Heart right ventricle (tissue), 16 donors: ENCODE data around the gene TANGO2. TPM values are rescaled to one million over a fixed set of nuclear protein-coding genes. Genes with fewer than 3 reads are reported as not detected.
A peak's percentile ranks its signal among the peaks of the same experiment; 100 is the strongest.

Source experiments
- ATAC-seq, 8 donors: fragments of 200-7000 bp; cut with Tn5 transposase; one replicate each; pipeline ENCODE4 v1.9.1; 2020; ENCODE audit warnings: mild to moderate bottlenecking in 8 of 8, moderate library complexity in 8 of 8, moderate number of reproducible peaks in 1 of 8
- DNase-seq, 2 donors: peaks; one replicate each; pipeline ENCODE4 v3.0.0-alpha.2; 2020
- H3K27ac ChIP-seq, 10 donors: fragments of 200-600 bp; sonication (generic) in 2 of 10; one replicate each; pipeline versions ENCODE4 v1.5.0 to v1.8.0; 2020 to 2022; ENCODE audit warnings: mild to moderate bottlenecking in 3 of 10
- H3K27me3 ChIP-seq, 7 donors: fragments of 200-600 bp; one replicate each; pipeline ENCODE4 v1.8.0; 2021 to 2022; ENCODE audit warnings: mild to moderate bottlenecking in 2 of 7
- H3K36me3 ChIP-seq, 9 donors: fragments of 200-600 bp; sonication (generic) in 1 of 9; one replicate each; pipeline versions ENCODE4 v1.5.0 to v1.8.0; 2020 to 2022; ENCODE audit warnings: mild to moderate bottlenecking in 2 of 9
- H3K4me1 ChIP-seq, 9 donors: fragments of 200-600 bp; sonication (generic) in 1 of 9; one replicate each; pipeline versions ENCODE4 v1.5.0 to v1.8.0; 2020 to 2022; ENCODE audit warnings: mild to moderate bottlenecking in 4 of 9
- H3K4me3 ChIP-seq, 10 donors: fragments of 200-600 bp; sonication (generic) in 2 of 10; one replicate each; pipeline versions ENCODE4 v1.5.0 to v1.8.0; 2020 to 2022; ENCODE audit warnings: mild to moderate bottlenecking in 7 of 10, moderate library complexity in 2 of 10
- H3K9me3 ChIP-seq, 11 donors: fragments of 200-600 bp in 10 of 11; sonication (generic) in 2 of 11; one replicate each; pipeline versions ENCODE4 v1.5.0 to v1.8.0; 2013 to 2022; ENCODE audit warnings: mild to moderate bottlenecking in 2 of 11, control low read depth in 1 of 11, moderate library complexity in 1 of 11
- WGBS, 2 donors: extraction: QIAGEN DNeasy Blood & Tissue Kit; methylation state at CpG; one replicate each; pipeline ENCODE4 v1.1.7; 2013; ENCODE audit warnings: inconsistent platforms in 1 of 2; 5-methylcytosine and 5-hydroxymethylcytosine counted together
- intact Hi-C, 10 donors: fragments of 100-400 bp; cut with DNase I; formaldehyde crosslinking; loops; one replicate each; pipeline versions ENCODE4 v1.11.1 to v1.14.2; 2022
- polyA plus RNA-seq, 2 donors: library from polyadenylated mRNA; stranded (reverse); fragments of 200-250 nt; gene quantifications; one replicate each; pipeline ENCODE4 v1.2.3, GENCODE V29; 2013
- total RNA-seq, 10 donors: library from RNA; stranded (reverse); fragmentation: NEBNext Ultra II Directional in 3 of 10; extraction: Animal tissue kit (Norgen Biotek cat#: 25700) in 3 of 10; gene quantifications; one replicate each; pipeline versions ENCODE4 v1.2.1 to v1.2.4, GENCODE V29; 2021 to 2023
- TF ChIP-seq, protein P1 (sequence below), 9 donors: fragments of 200-600 bp; sonication (generic) in 2 of 9; IDR thresholded peaks; one replicate each; pipeline versions ENCODE4 v1.5.0 to v1.8.0; 2021 to 2022; ENCODE audit warnings: antibody characterized with exemption in 9 of 9, mild to moderate bottlenecking in 5 of 9, moderate library complexity in 1 of 9
- donor health status: Arrhythmogenic right ventricular cardiomyopathy.
- donor health status: ischemic (EF 13 %, LVEDD 7.1; RV severe dilation, severe dysfunction).
- donor health status: healthy with polysubstance abuse.
- donor health status: DM: no; HTN: yes; CAD: no.
- donor health status: DM: no; HTN: no; CAD: no.
- donor health status: ischemic (EF 25% LVEDD 6.9; RV normal size, moderate dysfunction).
- donor health status: ischemic (EF 25% LVEDD 5.7; RV mildly dilated, moderate dysfunction).
- donor health status: healthy.
- donor health status: DM: yes; HTN: yes; CAD: no.
- donor health status: Ischemic cardiomyopathy.
- donor health status: ischemic (EF 35%, LVEDD 5.7; RV mildly dilated, moderate dysfunction).
- donor health status: nonischemic (EF 11% LVEDD 7.7; RV severe dilation, severe dysfunction).
- donor health status: DM: yes; HTN: yes; CAD: no.
- donor health status: PGD.
- donor health status: ischemic (EF 29% LVEDD 5.4; RV normal size, mild dysfunction).
- donor health status: nonischemic (EF 23%, LVEDD 6.1; RV moderate dilation, normal function).

Gene TANGO2
- total and polyA plus RNA-seq, 12 donors, result 34.1 to 139 (median 81.0) TPM

- ATAC-seq, result no peak
Observed at GRCh38 chr22:19974935-19975706, 45.8 kb upstream of the TANGO2 start.

GRCh38 chr22:19975707-19976035 lies 45.2 kb upstream of the TANGO2 start:
- no peak for DNase-seq
- 88 to 92% methylated on average over 4 of the region's 4 CpGs for WGBS, 2 donors
- intact Hi-C loops, result loop anchor here in 1 of 10 donors (10.0 kb wide), 1 partner anchor 149 kb away; no protein-coding TSS in a partner anchor
- peaks cover 0 to 24% (median 6%) of the 10 kb centered on the region in 9 donors for H3K4me1 ChIP-seq
- peaks cover 0 to 84% (median 31%) of the 10 kb centered on the region in 9 donors for H3K36me3 ChIP-seq
- ATAC-seq, result no peak
- H3K27ac ChIP-seq, result no peak overlapping the region
- TF ChIP-seq, protein P1, sequence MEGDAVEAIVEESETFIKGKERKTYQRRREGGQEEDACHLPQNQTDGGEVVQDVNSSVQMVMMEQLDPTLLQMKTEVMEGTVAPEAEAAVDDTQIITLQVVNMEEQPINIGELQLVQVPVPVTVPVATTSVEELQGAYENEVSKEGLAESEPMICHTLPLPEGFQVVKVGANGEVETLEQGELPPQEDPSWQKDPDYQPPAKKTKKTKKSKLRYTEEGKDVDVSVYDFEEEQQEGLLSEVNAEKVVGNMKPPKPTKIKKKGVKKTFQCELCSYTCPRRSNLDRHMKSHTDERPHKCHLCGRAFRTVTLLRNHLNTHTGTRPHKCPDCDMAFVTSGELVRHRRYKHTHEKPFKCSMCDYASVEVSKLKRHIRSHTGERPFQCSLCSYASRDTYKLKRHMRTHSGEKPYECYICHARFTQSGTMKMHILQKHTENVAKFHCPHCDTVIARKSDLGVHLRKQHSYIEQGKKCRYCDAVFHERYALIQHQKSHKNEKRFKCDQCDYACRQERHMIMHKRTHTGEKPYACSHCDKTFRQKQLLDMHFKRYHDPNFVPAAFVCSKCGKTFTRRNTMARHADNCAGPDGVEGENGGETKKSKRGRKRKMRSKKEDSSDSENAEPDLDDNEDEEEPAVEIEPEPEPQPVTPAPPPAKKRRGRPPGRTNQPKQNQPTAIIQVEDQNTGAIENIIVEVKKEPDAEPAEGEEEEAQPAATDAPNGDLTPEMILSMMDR (IDR thresholded peaks at IDR 0.05), result no peak
- H3K4me3 ChIP-seq, result no peak overlapping the region
- no peaks in the 10 kb centered on the region for H3K9me3 ChIP-seq
- no peaks in the 10 kb centered on the region for H3K27me3 ChIP-seq

More at GRCh38 chr22:19974935-19975706, 45.8 kb upstream of the TANGO2 start:
- Histone ChIP-seq H3K27me3 (no peaks in the 10 kb centered on the region), H3K4me3 (no peak overlapping the region), H3K27ac (peak overlapping the region in 1 of 10 donors; percentile 22), H3K36me3 (peaks cover 0 to 81% (median 31%) of the 10 kb centered on the region in 9 donors), H3K4me1 (peaks cover 0 to 27% (median 8%) of the 10 kb centered on the region in 9 donors), H3K9me3 (no peaks in the 10 kb centered on the region)
- DNase-seq, result no peak
- intact Hi-C loops, result loop anchor here in 1 of 10 donors (10.0 kb wide), 1 partner anchor 150 kb away; no protein-coding TSS in a partner anchor
- TF ChIP-seq, protein P1 (IDR thresholded peaks at IDR 0.05), result no peak
- 71 to 75% methylated on average over 13 of the region's 13 CpGs for WGBS, 2 donors

DNA sequence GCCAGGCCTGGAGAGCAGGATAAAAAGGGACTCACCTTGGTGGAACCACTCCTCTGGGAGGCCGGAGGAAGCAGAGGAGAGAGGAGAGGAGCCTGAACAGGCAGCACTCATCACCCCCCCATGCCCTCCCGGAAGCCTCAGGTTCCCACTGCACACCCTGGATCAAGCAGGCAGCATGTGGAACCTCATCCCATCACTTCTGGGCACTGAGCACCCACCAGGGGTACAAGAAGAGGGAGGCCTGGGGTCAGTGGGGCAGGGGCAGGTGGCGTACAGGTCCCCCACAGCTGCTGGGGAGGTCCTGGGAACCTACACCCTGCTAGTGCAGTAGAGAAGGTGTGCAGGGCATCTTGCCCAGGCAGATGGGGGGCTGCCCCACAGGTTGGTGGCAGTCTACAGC lies 44.2 kb upstream of the TANGO2 start:
- Histone ChIP-seq H3K4me1 (peaks cover 0 to 19% (median 2%) of the 10 kb centered on the region in 9 donors), H3K9me3 (no peaks in the 10 kb centered on the region), H3K27me3 (no peaks in the 10 kb centered on the region), H3K27ac (no peak overlapping the region), H3K4me3 (no peak overlapping the region), H3K36me3 (peaks cover 0 to 84% (median 31%) of the 10 kb centered on the region in 9 donors)
- TF ChIP-seq, protein P1 (IDR thresholded peaks at IDR 0.05), result no peak
- intact Hi-C loops, result loop anchor here in 1 of 10 donors (10.0 kb wide), 1 partner anchor 148 kb away; no protein-coding TSS in a partner anchor
- ATAC-seq, result no peak
- WGBS, 2 donors, result 88 to 98% methylated on average over 3 of the region's 3 CpGs
- no peak for DNase-seq

DNA sequence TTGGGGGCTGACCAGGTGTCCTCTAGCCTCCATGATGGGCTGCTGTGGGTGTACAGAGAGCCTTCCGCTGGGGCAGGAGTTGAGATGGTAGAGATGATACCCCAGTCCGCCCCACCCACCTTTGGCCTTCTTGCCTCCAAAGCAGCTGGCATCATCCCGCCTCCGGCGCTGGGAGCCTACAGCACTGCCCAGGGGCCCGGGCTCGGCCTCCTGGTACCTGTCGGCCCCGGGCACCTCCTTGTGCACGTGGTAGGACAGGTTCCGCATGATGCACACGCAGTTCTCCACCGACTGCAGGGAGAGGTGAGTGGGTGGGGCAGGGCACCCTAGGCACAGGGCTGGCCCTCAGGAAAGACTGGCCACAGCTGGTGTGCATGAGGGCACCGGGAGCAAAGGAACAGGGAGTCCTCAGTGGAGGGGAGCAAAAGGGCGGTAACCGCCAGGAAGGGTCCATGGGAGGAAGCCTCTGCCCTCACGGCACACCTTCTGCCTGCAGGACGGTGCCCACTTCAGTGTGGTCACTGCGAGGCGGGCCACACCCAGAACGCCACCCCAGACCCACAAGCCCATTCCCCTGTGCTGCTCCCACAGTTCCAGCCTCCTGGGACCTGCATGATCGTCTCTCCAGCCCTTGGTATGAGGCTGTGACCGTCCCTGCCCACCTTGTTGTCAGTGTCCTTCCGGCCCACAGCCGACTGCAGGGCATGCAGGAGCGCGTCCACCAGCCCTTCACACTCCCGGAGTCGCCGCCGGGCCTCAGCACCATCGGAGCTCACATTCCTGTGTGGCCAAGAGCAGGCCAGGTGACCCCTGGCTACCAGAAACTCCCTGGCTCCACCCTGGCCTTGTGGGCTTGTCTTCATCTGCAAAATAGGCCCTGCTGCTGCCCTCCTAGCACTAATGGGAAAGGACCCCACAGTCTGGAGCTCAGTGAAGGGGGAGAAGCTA lies 43.3 kb upstream of the TANGO2 start:
- ATAC-seq, result no peak
- no peak for DNase-seq
- intact Hi-C loops, result loop anchor here in 1 of 10 donors (10.0 kb wide), 1 partner anchor 147 kb away; no protein-coding TSS in a partner anchor
- H3K4me1 ChIP-seq, result peaks cover 0 to 20% (median 4%) of the 10 kb centered on the region in 9 donors
- no peaks in the 10 kb centered on the region for H3K9me3 ChIP-seq
- H3K4me3 ChIP-seq, result no peak overlapping the region
- TF ChIP-seq, protein P1 (IDR thresholded peaks at IDR 0.05), result no peak
- no peak overlapping the region for H3K27ac ChIP-seq
- WGBS, 2 donors, result 92 to 94% methylated on average over 32 of the region's 32 CpGs
- H3K36me3 ChIP-seq, result peaks cover 0 to 78% (median 26%) of the 10 kb centered on the region in 9 donors
- H3K27me3 ChIP-seq, result no peaks in the 10 kb centered on the region
